Mesothelial cell of epicardium (in vitro differentiated cells): ENCODE data around the gene GTF3C2. TPM values are rescaled to one million over a fixed set of nuclear protein-coding genes. Genes with fewer than 3 reads are reported as not detected.
A peak's percentile ranks its signal among the peaks of the same experiment; 100 is the strongest.

Experiments used
- DNase-seq, 2 experiments: peaks; one replicate each; pipeline ENCODE4 v3.0.0; 2021; ENCODE audit warnings: low spot score in 2 of 2; ENCODE audit not compliant: unreplicated experiment in 2 of 2
- H3K27ac Mint-ChIP-seq: 2 replicates; pipeline ENCODE4 v1.8.0; 2021; ENCODE audit warnings: mixed read lengths
- H3K27me3 Mint-ChIP-seq: 2 replicates; pipeline ENCODE4 v1.8.0; 2021; ENCODE audit warnings: low read depth, mixed read lengths
- H3K36me3 Mint-ChIP-seq: 2 replicates; pipeline ENCODE4 v1.8.0; 2021; ENCODE audit warnings: mixed read lengths
- H3K4me1 Mint-ChIP-seq: 2 replicates; pipeline ENCODE4 v1.8.0; 2021; ENCODE audit warnings: mixed read lengths
- H3K4me3 Mint-ChIP-seq: 2 replicates; pipeline ENCODE4 v1.8.0; 2021; ENCODE audit warnings: mild to moderate bottlenecking, moderate library complexity, mixed read lengths
- H3K9me3 Mint-ChIP-seq: 2 replicates; pipeline ENCODE4 v1.8.0; 2021; ENCODE audit warnings: mixed read lengths
- CTCF ChIP-seq: fragments of 200-600 bp; sonication (generic); IDR thresholded peaks from one replicate; pipeline ENCODE4 v1.5.0; 2021; ENCODE audit warnings: antibody characterized with exemption; ENCODE audit not compliant: unreplicated experiment
- total RNA-seq: library from RNA; stranded (reverse); gene quantifications from 3 replicates; pipeline ENCODE4 v1.2.1, GENCODE V29; 2021

Gene GTF3C2
- total RNA-seq, 1 donor from 2014 or later, result 87.5 TPM

- Mint-ChIP-seq H3K27me3 (no peaks in the 10 kb centered on the region), H3K27ac (peak overlapping the region; percentile 86), H3K4me3 (peak overlapping the region; percentile 90), H3K4me1 (peaks cover 26% of the 10 kb centered on the region), H3K9me3 (no peaks in the 10 kb centered on the region), H3K36me3 (peaks cover 19% of the 10 kb centered on the region)
- TF ChIP-seq CTCF, result no peak
- no peak for DNase-seq
Measured at GRCh38 chr2:27378809-27379290, 22.3 kb upstream of the GTF3C2 start.

- Mint-ChIP-seq H3K27ac (no peak overlapping the region), H3K4me1 (peaks cover 26% of the 10 kb centered on the region), H3K36me3 (peaks cover 16% of the 10 kb centered on the region), H3K27me3 (no peaks in the 10 kb centered on the region), H3K9me3 (no peaks in the 10 kb centered on the region), H3K4me3 (no peak overlapping the region)
- TF ChIP-seq CTCF, result no peak
- no peak for DNase-seq
Measured at GRCh38 chr2:27378096-27378808, 21.7 kb upstream of the GTF3C2 start.

GRCh38 chr2:27377618-27378095 lies 21.1 kb upstream of the GTF3C2 start:
- peaks cover 20% of the 10 kb centered on the region for H3K36me3 Mint-ChIP-seq
- H3K4me1 Mint-ChIP-seq, result peaks cover 28% of the 10 kb centered on the region
- peak overlapping the region; percentile 36 for H3K27ac Mint-ChIP-seq
- DNase-seq, result no peak
- no peaks in the 10 kb centered on the region for H3K9me3 Mint-ChIP-seq
- H3K27me3 Mint-ChIP-seq, result no peaks in the 10 kb centered on the region
- TF ChIP-seq CTCF, result no peak
- peak overlapping the region; percentile 5 for H3K4me3 Mint-ChIP-seq

GRCh38 chr2:27376866-27377617 lies 20.5 kb upstream of the GTF3C2 start:
- no peak for TF ChIP-seq CTCF
- no peak for DNase-seq
- Mint-ChIP-seq H3K4me1 (peaks cover 33% of the 10 kb centered on the region), H3K27ac (no peak overlapping the region), H3K27me3 (no peaks in the 10 kb centered on the region), H3K4me3 (no peak overlapping the region), H3K9me3 (no peaks in the 10 kb centered on the region), H3K36me3 (peaks cover 20% of the 10 kb centered on the region)

- no peak overlapping the region for H3K27ac Mint-ChIP-seq
- H3K36me3 Mint-ChIP-seq, result peaks cover 20% of the 10 kb centered on the region
- DNase-seq, result no peak
- no peak for TF ChIP-seq CTCF
- peaks cover 35% of the 10 kb centered on the region for H3K4me1 Mint-ChIP-seq
- no peak overlapping the region for H3K4me3 Mint-ChIP-seq
- H3K9me3 Mint-ChIP-seq, result no peaks in the 10 kb centered on the region
- H3K27me3 Mint-ChIP-seq, result no peaks in the 10 kb centered on the region
Measured at GRCh38 chr2:27376151-27376865, 19.7 kb upstream of the GTF3C2 start.
